Measurements from ENCODE around the gene TMEM256.

DNA sequence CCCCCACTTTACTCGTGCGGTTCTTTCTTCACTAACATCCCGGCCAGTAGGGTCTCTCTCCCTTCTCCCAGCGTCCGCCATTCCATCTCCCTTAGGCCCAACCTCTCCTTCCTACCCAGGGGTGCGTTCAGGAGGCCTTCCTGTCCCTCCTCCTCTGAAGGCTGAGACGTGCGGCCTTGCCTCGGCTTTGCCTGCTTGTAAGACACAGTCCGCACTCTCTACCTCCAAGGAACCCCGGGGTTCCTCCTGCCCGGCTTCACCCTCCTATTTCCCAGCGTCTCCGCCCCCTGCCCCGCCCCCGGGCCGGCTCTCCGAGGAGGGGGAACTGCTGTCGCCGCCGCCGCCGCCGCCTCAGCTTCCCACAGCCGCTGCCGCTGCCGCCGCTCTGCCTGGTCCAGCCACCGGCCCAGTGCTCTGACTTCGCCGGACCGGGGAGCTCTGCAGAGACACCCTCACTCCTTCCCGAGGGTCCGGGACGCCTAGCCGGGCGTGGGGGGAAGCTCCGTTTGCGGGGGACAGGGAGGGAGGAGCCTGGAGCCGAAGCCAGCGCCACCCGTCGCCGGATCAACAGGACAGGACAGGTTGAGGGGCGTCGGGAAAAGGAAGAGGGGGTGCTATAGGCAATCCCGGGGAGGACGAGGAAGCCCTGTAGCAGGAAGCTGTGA, 34.2 kb upstream of the TMEM256 start:
- no peak for TF ChIP-seq POLR2A (IDR thresholded peaks at IDR 0.05)
- no peak for TF ChIP-seq EP300 (IDR thresholded peaks at IDR 0.05)
- no peak for TF ChIP-seq CTCF (IDR thresholded peaks at IDR 0.05)

All from ovary (tissue), 3 donors.